ENCODE measurements around the gene SLFN12L. TPM values are rescaled to one million over a fixed set of nuclear protein-coding genes. Genes with fewer than 3 reads are reported as not detected.

The SLFN12L gene
- total RNA-seq, 1 experiment from 2014 or later, result 2.7 TPM

DNA sequence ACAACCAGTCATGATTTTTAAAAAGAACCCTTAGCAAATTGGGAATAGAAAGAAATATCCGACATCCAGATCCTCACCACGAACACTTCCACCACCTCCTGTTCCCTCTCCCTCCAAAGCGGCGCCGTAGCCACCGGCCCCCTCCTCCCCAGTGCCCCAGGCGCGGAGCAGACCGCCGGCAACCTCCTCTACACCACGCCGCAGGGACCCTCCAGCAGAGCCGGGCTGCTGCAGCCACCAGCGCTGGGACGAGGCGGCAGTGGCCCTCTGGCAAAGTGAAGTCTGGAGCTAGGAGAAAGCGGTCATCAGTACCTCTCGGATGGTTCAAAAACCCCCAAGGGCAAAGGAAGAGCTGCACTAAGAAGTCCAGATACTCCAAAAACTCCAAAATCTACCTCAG, 47.5 kb downstream of the SLFN12L start:
- intact Hi-C loops (cut with micrococcal nuclease; ENCODE audit: unreplicated experiment), result no loop called here
- Histone ChIP-seq H3K9me3 (ENCODE audit: low read depth, low read length, poor library complexity, severe bottlenecking) (no peaks in the 10 kb centered on the region), H3K4me3 (ENCODE audit: low read depth, low read length, poor library complexity, severe bottlenecking) (no peak overlapping the region), H3K36me3 (ENCODE audit: insufficient read depth, low read length, poor library complexity, severe bottlenecking) (no peaks in the 10 kb centered on the region), H3K27me3 (replicated peaks; ENCODE audit: insufficient read depth, low read depth, low read length, poor library complexity) (no peaks in the 10 kb centered on the region), H3K4me1 (ENCODE audit: insufficient read depth, low read length, poor library complexity, severe bottlenecking) (no peaks in the 10 kb centered on the region), H3K27ac (ENCODE audit: low read depth, low read length, poor library complexity, severe bottlenecking) (no peak overlapping the region)
- CTCF ChIA-PET, result no interaction called here
- no TSS peak for BruUV-seq (replicated peaks)
- POLR2A ChIA-PET (ENCODE audit: low non-redundant PET), result no interaction called here
- DNase-seq (ENCODE audit: low spot score), result no peak
- TF ChIP-seq, protein P1, sequence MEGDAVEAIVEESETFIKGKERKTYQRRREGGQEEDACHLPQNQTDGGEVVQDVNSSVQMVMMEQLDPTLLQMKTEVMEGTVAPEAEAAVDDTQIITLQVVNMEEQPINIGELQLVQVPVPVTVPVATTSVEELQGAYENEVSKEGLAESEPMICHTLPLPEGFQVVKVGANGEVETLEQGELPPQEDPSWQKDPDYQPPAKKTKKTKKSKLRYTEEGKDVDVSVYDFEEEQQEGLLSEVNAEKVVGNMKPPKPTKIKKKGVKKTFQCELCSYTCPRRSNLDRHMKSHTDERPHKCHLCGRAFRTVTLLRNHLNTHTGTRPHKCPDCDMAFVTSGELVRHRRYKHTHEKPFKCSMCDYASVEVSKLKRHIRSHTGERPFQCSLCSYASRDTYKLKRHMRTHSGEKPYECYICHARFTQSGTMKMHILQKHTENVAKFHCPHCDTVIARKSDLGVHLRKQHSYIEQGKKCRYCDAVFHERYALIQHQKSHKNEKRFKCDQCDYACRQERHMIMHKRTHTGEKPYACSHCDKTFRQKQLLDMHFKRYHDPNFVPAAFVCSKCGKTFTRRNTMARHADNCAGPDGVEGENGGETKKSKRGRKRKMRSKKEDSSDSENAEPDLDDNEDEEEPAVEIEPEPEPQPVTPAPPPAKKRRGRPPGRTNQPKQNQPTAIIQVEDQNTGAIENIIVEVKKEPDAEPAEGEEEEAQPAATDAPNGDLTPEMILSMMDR (conservative IDR thresholded peaks at IDR 0.05; ENCODE audit: low read depth, low read length), result no peak
- TF ChIP-seq EZH2 (IDR thresholded peaks at IDR 0.05; ENCODE audit: borderline replicate concordance, low read depth, low read length, poor library complexity, severe bottlenecking), result no peak

DNA sequence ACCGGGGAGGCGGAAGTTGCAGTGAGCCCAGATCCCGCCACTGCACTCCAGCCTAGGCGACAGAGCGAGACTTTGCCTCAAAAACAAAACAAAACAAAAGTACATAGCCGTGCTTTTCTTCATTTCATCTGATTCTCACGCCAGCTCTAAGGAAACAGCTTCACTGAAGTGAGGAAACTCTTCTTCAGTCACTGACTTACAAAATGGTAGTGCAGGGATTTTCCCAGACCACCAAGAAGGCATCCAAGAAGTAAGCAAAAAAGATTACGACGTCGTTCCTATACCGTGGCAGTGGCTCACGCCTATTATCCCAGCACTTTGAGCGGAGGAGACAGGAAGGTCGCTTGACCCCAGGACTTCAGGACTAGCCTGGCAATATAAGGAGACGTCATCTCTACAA, 48.5 kb downstream of the SLFN12L start:
- CTCF ChIA-PET, result no interaction called here
- H3K36me3 ChIP-seq (ENCODE audit: insufficient read depth, low read length, poor library complexity, severe bottlenecking), result no peaks in the 10 kb centered on the region
- H3K9me3 ChIP-seq (ENCODE audit: low read depth, low read length, poor library complexity, severe bottlenecking), result no peaks in the 10 kb centered on the region
- DNase-seq (ENCODE audit: low spot score), result no peak
- no TSS peak for BruUV-seq (replicated peaks)
- no peak overlapping the region for H3K4me3 ChIP-seq (ENCODE audit: low read depth, low read length, poor library complexity, severe bottlenecking)
- H3K27ac ChIP-seq (ENCODE audit: low read depth, low read length, poor library complexity, severe bottlenecking), result no peak overlapping the region
- intact Hi-C loops (cut with micrococcal nuclease; ENCODE audit: unreplicated experiment), result no loop called here
- no peaks in the 10 kb centered on the region for H3K4me1 ChIP-seq (ENCODE audit: insufficient read depth, low read length, poor library complexity, severe bottlenecking)
- TF ChIP-seq EZH2 (IDR thresholded peaks at IDR 0.05; ENCODE audit: borderline replicate concordance, low read depth, low read length, poor library complexity, severe bottlenecking), result no peak
- TF ChIP-seq, protein P1 (conservative IDR thresholded peaks at IDR 0.05; ENCODE audit: low read depth, low read length), result no peak
- H3K27me3 ChIP-seq (replicated peaks; ENCODE audit: insufficient read depth, low read depth, low read length, poor library complexity), result no peaks in the 10 kb centered on the region
- POLR2A ChIA-PET (ENCODE audit: low non-redundant PET), result no interaction called here

DNA sequence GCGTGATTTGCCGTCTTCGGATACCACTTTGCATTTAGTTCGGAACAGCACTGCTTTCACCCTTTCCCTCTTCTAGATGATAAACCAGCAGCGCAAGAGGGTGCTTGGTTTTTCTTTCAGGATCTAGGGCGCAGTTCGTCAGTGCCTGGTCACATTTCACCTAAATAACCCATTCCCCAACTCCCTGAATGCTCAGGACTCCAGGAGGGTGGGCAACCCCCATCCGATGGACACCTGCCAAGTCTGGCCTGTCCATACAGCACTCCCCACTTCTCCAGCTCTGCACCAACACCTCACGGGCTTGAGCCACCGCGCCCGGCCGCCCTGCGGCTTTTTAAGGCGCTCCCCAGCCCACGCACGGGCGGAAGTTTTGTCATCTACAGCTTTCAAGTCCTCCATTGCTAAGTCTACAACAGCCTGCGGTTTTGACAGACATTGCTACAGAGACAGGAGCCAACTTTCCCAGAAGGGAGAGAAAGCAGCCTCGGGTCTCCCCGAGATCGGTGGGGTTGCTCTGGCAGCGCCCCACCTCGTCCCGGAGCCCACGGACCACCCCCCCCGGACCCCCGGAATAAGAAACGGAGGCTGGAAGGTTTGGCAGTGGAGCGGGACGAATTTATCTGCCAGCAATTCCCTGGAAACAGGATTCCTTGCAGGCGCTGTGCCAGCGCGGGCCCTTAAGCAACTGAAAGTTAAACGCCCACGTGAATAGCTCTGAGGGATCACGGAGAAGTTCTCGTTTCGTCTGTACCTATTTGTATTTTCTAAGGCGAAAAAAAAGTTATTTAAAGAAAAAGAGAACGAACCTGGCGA, 50.4 kb downstream of the SLFN12L start:
- intact Hi-C loops (cut with micrococcal nuclease; ENCODE audit: unreplicated experiment), result no loop called here
- peak; percentile 62 for DNase-seq (ENCODE audit: low spot score)
- Histone ChIP-seq H3K9me3 (ENCODE audit: low read depth, low read length, poor library complexity, severe bottlenecking) (no peaks in the 10 kb centered on the region), H3K4me3 (ENCODE audit: low read depth, low read length, poor library complexity, severe bottlenecking) (peak overlapping the region; percentile 39), H3K36me3 (ENCODE audit: insufficient read depth, low read length, poor library complexity, severe bottlenecking) (no peaks in the 10 kb centered on the region), H3K27me3 (replicated peaks; ENCODE audit: insufficient read depth, low read depth, low read length, poor library complexity) (no peaks in the 10 kb centered on the region), H3K27ac (ENCODE audit: low read depth, low read length, poor library complexity, severe bottlenecking) (peak overlapping the region; percentile 68), H3K4me1 (ENCODE audit: insufficient read depth, low read length, poor library complexity, severe bottlenecking) (no peaks in the 10 kb centered on the region)
- POLR2A ChIA-PET (ENCODE audit: low non-redundant PET), result no interaction called here
- CTCF ChIA-PET, result no interaction called here
- TSS peak; percentile 58 for BruUV-seq (replicated peaks)
- TF ChIP-seq EZH2 (IDR thresholded peaks at IDR 0.05; ENCODE audit: borderline replicate concordance, low read depth, low read length, poor library complexity, severe bottlenecking), result no peak
- TF ChIP-seq, protein P1 (conservative IDR thresholded peaks at IDR 0.05; ENCODE audit: low read depth, low read length), result no peak
